Endothelial cell of umbilical vein (primary cell): ENCODE data around the gene HBZ. TPM values are rescaled to one million over a fixed set of nuclear protein-coding genes. Genes with fewer than 3 reads are reported as not detected.
"Not testable (repeated sequence)": the region's sequence is repeated elsewhere in the genome, so short reads cannot be mapped to it uniquely, and the experiment has no call there.

Experiments
- BruUV-seq: library from RNA; stranded (reverse); fragments of 400-500 nt; replicated peaks from 2 replicates; lab custom pipeline; 2021; lab: Mats Ljungman, UMichigan
- CTCF ChIA-PET: fragments of 300-600, 350-600 bp; sonication (Branson Sonifier 250); formaldehyde crosslinking; loops from one replicate; lab custom pipeline; 2021; ENCODE audit warnings: antibody characterized with exemption, inconsistent platforms; lab: Charles Lee
- POLR2A ChIA-PET: fragments of 300-600, 350-600 bp; sonication (Branson Sonifier 250); formaldehyde crosslinking; loops from one replicate; lab custom pipeline; 2021; ENCODE audit warnings: antibody characterized with exemption, inconsistent platforms; lab: Charles Lee
- DNase-seq: peaks from one replicate; pipeline ENCODE4 v3.0.0-alpha.2; 2011; ENCODE audit warnings: low read depth, low spot score
- FAIRE-seq: peaks from 2 replicates; lab custom pipeline; 2011; peaks lifted over from hg19 to GRCh38; lab: Jason Lieb, UNC
- H2AFZ ChIP-seq: 2 replicates; pipeline ENCODE4 v1.6.0; 2012; ENCODE audit warnings: low read depth, low read length, control low read depth, inconsistent platforms
- H3K27ac ChIP-seq: 2 replicates; pipeline ENCODE4 v1.5.1; 2011; ENCODE audit warnings: low read depth, mild to moderate bottlenecking, control low read depth, low read length, moderate library complexity; ENCODE audit not compliant: insufficient read depth
- H3K27me3 ChIP-seq, 2 experiments: 2 replicates each; pipeline versions ENCODE4 v1.6.0 to v1.6.1; 2011; ENCODE audit warnings: low read length in 2 of 2, mixed read lengths in 1 of 2; ENCODE audit not compliant: control insufficient read depth in 2 of 2, insufficient read depth in 2 of 2
- H3K36me3 ChIP-seq, 2 experiments: 2 replicates in 1 of 2; 3 replicates in 1 of 2; pipeline ENCODE4 v1.5.1; 2011; ENCODE audit warnings: low read length in 2 of 2, mild to moderate bottlenecking in 1 of 2, moderate library complexity in 1 of 2; ENCODE audit not compliant: control insufficient read depth in 2 of 2, insufficient read depth in 2 of 2; ENCODE audit errors: extremely low read depth in 1 of 2
- H3K4me1 ChIP-seq: 3 replicates; pipeline ENCODE4 v1.5.1; 2011; ENCODE audit warnings: mild to moderate bottlenecking, low read length; ENCODE audit not compliant: control insufficient read depth, insufficient read depth; ENCODE audit errors: extremely low read depth
- H3K4me2 ChIP-seq: 2 replicates; pipeline ENCODE4 v1.6.1; 2011; ENCODE audit warnings: low read length, control low read depth, mixed read lengths; ENCODE audit not compliant: insufficient read depth
- H3K4me3 ChIP-seq, 3 experiments: fragments of 200-600 bp in 1 of 3; sonication (generic), shearing (Covaris generic) in 1 of 3; replicated peaks in 1 of 3; 2 replicates each; pipeline ENCODE4 v1.5.1; 2011 to 2016; ENCODE audit warnings: control low read depth in 3 of 3, low read length in 3 of 3, mild to moderate bottlenecking in 2 of 3, inconsistent platforms in 1 of 3, low read depth in 1 of 3, moderate library complexity in 1 of 3; ENCODE audit not compliant: insufficient read depth in 1 of 3
- H3K79me2 ChIP-seq: 2 replicates; pipeline ENCODE4 v1.6.0; 2012; ENCODE audit warnings: low read length, inconsistent platforms; ENCODE audit not compliant: control insufficient read depth, insufficient read depth
- H3K9ac ChIP-seq: replicated peaks from 2 replicates; pipeline ENCODE3; 2011; ENCODE audit warnings: low read length, control low read depth; ENCODE audit not compliant: insufficient read depth; ENCODE audit errors: extremely low read depth
- H3K9me1 ChIP-seq: replicated peaks from 3 replicates; pipeline ENCODE4 v1.6.0; 2011; ENCODE audit warnings: mild to moderate bottlenecking, low read length; ENCODE audit not compliant: control insufficient read depth, insufficient read depth; ENCODE audit errors: extremely low read depth
- H3K9me3 ChIP-seq: replicated peaks from 2 replicates; pipeline ENCODE4 v1.5.1; 2012; ENCODE audit warnings: low read length, inconsistent platforms; ENCODE audit not compliant: control insufficient read depth, insufficient read depth
- H4K20me1 ChIP-seq: replicated peaks from 2 replicates; pipeline ENCODE3; 2011; ENCODE audit warnings: mild to moderate bottlenecking, low read length; ENCODE audit not compliant: control insufficient read depth, insufficient read depth; ENCODE audit errors: extremely low read depth
- CTCF ChIP-seq, 2 donors: IDR thresholded peaks; 1 replicate in 1 of 2; 2 replicates in 1 of 2; pipeline ENCODE4 v1.5.1; 2011; ENCODE audit warnings: low read length in 2 of 2, mild to moderate bottlenecking in 2 of 2, moderate library complexity in 2 of 2, control low read depth in 1 of 2, inconsistent platforms in 1 of 2, low read depth in 1 of 2; ENCODE audit not compliant: insufficient read depth in 1 of 2; ENCODE audit errors: extremely low read depth in 1 of 2
- EZH2 ChIP-seq: IDR thresholded peaks from 2 replicates; pipeline ENCODE4 v1.6.1; 2012; ENCODE audit warnings: borderline replicate concordance, low read depth, mild to moderate bottlenecking, moderate library complexity, low read length, inconsistent platforms; ENCODE audit not compliant: severe bottlenecking
- FOS ChIP-seq: IDR thresholded peaks from 2 replicates; pipeline ENCODE4 v1.6.1; 2011; ENCODE audit warnings: mild to moderate bottlenecking, low read length, moderate library complexity, borderline replicate concordance; ENCODE audit not compliant: insufficient read depth
- GATA2 ChIP-seq: IDR thresholded peaks from 2 replicates; pipeline ENCODE4 v1.7.0; 2011; ENCODE audit warnings: low read depth, mild to moderate bottlenecking, moderate library complexity, mixed read lengths, low read length; ENCODE audit not compliant: insufficient read length, insufficient read depth
- JUN ChIP-seq: IDR thresholded peaks from 2 replicates; pipeline ENCODE4 v1.6.1; 2011; ENCODE audit warnings: borderline replicate concordance, low read depth; ENCODE audit not compliant: insufficient read length, insufficient read depth
- MAX ChIP-seq: IDR thresholded peaks from 2 replicates; pipeline ENCODE4 v1.6.1; 2011; ENCODE audit not compliant: insufficient read depth, insufficient read length
- MYC ChIP-seq: IDR thresholded peaks from one replicate; pipeline ENCODE4 v1.6.1; 2011; ENCODE audit warnings: mild to moderate bottlenecking, low read depth, low read length
- POLR2A ChIP-seq: IDR thresholded peaks from 2 replicates; pipeline ENCODE4 v1.6.1; 2012; ENCODE audit warnings: low read depth, mild to moderate bottlenecking, control low read depth, low read length
- POLR2AphosphoS5 ChIP-seq: IDR thresholded peaks from 2 replicates; pipeline ENCODE4 v1.6.1; 2012; ENCODE audit warnings: low read depth, mild to moderate bottlenecking, control low read depth, low read length, moderate library complexity; ENCODE audit not compliant: insufficient read depth
- dilution Hi-C: fragments of 300-500 bp; cut with MboI; formaldehyde crosslinking; loops from one replicate; pipeline ENCODE4 v1.15.0; 2019; ENCODE audit warnings: low sequenced_read_pairs; ENCODE audit not compliant: extremely low pct_ligation_motif_present
- intact Hi-C: fragments of 100-400 bp; cut with micrococcal nuclease; formaldehyde crosslinking; loops from one replicate; pipeline ENCODE4 v1.10.0; 2022
- polyA plus RNA-seq, 4 experiments: library from polyadenylated mRNA; depleted of rRNA in 3 of 4; stranded (reverse) in 3 of 4; unstranded in 1 of 4; fragments of >200 nt; gene quantifications; 2 replicates each; pipeline versions ENCODE4 v1.2.1 to v1.2.3, GENCODE V29; 2011 to 2012; ENCODE audit warnings: missing spikeins in 1 of 4
- total RNA-seq: library from RNA; stranded (reverse); gene quantifications from 2 replicates; pipeline ENCODE4 v1.2.3, GENCODE V29; 2021

HBZ gene
- total and polyA plus RNA-seq, 2 donors (not counting 3 experiments of a cell fraction or from before 2014, with no cell fraction given) = not detected

GRCh38 chr16:149024-149660 is 3.3 kb upstream of the HBZ start:
- Histone ChIP-seq H3K9me1 (no peaks in the 10 kb centered on the region), H3K4me1 (no peaks in the 10 kb centered on the region), H3K36me3 (no peaks in the 10 kb centered on the region), H3K27ac (no peak overlapping the region), H3K4me3 (no peak overlapping the region), H3K4me2 (no peak overlapping the region), H3K9ac (no peak overlapping the region), H3K27me3 (peaks cover 0 to 2% of the 10 kb centered on the region in 2 experiments), H3K9me3 (no peaks in the 10 kb centered on the region), H3K79me2 (no peaks in the 10 kb centered on the region), H4K20me1 (no peaks in the 10 kb centered on the region), H2AFZ (no peak overlapping the region)
- intact Hi-C loops = no loop called here
- FAIRE-seq (no peak), DNase-seq (no peak)
- POLR2A ChIA-PET = no interaction called here
- dilution Hi-C loops = no loop called here
- CTCF ChIA-PET = interaction anchor here (0.9 to 1.0 kb wide), 2 partner anchors 42 to 52 kb away, joined by 3 to 5 read pairs; no protein-coding TSS in a partner anchor
- TF ChIP-seq POLR2A = no peak
- TF ChIP-seq FOS = no peak
- TF ChIP-seq EZH2 = no peak
- no peak for TF ChIP-seq JUN
- TF ChIP-seq MAX = no peak
- TF ChIP-seq POLR2AphosphoS5 = no peak
- no peak for TF ChIP-seq CTCF (IDR thresholded peaks at IDR 0.05; ENCODE audit: extremely low read depth in 1 of 2, insufficient read depth in 1 of 2, low read depth in 1 of 2, low read length in 2 of 2)
- no peak for TF ChIP-seq GATA2
- TF ChIP-seq MYC = no peak
- no TSS peak for BruUV-seq

- H3K9ac ChIP-seq, H3K79me2 ChIP-seq, DNase-seq, H3K27ac ChIP-seq, H3K36me3 ChIP-seq, H3K9me1 ChIP-seq, H3K9me3 ChIP-seq, H3K4me3 ChIP-seq, H2AFZ ChIP-seq, H4K20me1 ChIP-seq, POLR2A ChIA-PET, CTCF ChIA-PET, intact Hi-C loops, BruUV-seq, H3K4me2 ChIP-seq, H3K27me3 ChIP-seq, FAIRE-seq, dilution Hi-C loops, H3K4me1 ChIP-seq: not testable (repeated sequence)
These were observed 681 bp downstream of the HBZ start for GRCh38 chr16:153129-153521.
